ENCODE measurements around the gene PICK1.
"Not testable (repeated sequence)": the region's sequence is repeated elsewhere in the genome, so short reads cannot be mapped to it uniquely, and the experiment has no call there.

PICK1 gene

DNA sequence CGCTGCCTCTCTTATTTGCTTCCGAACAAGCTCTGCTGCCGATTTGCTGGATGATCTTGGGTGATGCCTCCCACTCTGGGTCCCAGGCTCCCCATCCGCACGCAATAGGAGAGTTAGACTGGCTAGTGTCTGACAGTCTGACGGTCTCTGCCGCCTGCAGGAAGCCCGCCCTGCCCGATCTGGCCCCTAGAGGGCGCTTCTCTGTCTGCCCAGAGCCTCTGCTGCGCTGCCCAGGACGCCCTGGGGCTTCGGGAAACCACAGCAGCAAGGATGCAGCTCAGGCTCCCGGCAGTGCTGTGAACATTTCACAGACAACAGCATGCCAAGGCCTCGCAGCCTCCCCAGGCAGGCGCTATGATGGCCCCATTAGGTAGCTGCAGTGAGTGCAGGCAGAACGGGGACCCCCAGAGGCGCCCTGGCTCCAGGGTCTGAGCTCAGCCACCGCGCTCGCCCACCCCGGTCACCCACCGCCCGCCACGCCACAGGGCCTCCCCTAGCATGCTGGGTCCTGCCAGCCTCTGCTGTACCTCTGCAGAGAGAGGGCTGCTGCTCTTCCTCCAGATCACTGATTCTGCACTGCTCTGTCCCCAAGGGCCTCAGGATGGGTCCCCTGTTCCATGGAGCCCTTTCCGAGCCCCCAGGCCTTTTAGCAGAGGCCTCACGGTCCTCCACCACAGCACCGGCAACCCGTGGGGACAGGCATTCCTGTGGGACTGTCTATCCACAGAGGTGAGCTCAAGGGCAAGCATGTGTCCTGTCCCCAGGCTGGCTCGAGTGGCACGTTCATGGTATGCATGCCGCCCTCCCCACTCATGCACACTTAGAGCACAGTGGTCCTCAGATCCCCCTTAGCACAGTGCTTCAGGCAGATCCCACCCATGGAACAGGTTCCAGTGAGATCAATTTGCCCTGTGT, 57.5 kb downstream of the PICK1 start:
- DNase-seq (ENCODE audit: low read depth in 2 of 2): peak; percentile 29 to 35

DNA sequence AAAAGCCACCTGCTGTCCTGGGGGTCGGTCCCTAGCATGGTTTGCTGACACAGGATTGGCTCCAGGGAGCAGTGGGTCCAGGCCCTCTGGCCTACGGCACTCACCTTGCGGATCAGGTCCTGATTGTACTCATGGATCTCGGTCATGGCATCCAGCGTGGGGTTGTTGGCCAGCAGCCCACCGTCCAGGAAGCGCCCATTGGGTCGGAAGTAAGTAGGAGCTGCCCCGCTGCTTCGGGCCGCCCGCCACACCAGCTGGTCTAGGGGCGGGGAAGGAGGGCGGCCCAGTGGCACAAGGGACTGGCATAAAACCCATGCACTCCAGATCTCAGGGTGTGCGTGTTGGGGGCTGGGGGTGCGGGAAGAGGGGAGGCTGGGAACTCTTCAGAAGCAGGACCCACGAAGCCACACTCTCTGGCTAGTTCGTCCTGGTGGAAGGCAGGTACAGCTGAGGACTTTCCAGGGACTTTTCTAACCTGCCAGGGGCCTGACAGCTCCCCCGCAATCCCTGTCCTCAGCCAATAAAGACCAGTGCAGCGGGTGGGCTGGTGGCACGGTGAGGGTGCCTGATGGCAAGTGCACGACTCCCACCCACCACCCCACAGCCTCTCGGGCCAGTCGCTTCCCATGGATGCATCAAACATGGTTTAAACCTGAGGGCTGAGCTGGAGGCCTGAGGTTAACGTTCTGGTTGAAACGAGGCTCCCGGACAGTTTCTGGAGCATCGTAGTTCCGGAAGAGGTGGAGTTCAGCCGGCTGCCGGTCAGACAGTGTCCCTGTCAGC, 58.4 kb downstream of the PICK1 start:
- DNase-seq (ENCODE audit: low read depth in 2 of 2): no peak

DNA sequence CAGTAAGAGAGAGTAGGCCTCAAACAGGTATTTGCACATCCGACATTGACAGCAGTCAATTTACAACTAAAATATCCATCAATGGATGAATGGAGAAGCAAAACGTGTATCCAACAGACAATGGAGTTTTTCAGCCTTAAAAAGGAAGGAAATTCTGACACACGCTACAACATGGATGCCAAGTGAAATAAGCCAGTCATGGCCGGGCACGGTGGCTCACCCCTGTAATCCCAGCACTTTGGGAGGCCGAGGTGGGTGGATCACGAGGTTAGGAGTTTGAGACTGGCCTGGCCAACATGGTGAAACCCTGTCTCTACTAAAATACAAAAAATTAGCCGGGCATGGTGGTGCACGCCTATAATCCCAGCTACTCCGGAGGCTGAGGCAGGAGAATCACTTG, 60.4 kb downstream of the PICK1 start:
- not testable (repeated sequence) for DNase-seq (ENCODE audit: low read depth in 2 of 2)

DNA sequence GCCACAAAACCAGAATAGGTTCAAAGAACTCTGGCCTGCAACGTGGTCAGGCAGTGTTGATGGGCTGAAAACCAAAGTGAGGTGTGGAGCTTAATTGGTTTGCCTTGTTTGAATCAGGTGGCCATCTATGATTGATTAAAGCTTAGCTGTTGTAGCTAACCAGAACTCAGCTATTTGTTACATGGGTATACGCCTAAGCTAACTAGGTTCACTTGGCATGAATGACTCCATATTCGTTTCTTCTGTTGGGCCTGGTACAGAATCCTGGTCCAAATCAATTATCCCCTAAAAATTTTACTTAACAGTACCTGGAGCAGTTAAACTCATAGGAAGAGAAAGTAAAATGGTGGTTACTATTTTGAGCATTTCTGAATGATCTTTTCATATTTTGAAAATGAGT, 61.0 kb downstream of the PICK1 start:
- no peak for DNase-seq (ENCODE audit: low read depth in 2 of 2)

DNA sequence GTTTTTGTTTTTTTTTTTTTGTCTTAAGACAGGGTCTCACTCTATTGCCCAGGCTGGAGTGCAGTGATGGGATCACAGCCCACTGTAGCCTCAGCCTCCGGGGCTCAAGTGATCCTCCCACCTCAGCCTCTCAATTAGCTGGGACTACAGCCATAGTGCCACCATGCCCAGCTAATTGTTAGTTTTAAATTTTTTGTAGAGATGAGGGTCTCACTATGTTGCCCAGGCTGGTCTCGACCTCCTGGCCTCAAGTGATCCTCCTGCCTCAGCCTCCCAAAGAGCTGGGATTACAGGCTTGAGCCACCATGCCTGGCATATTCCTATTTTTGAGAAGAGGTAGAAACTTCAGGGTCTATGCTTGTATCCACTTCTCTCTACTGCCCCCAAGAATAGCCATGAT, 61.5 kb downstream of the PICK1 start:
- not testable (repeated sequence) for DNase-seq (ENCODE audit: low read depth in 2 of 2)

DNA sequence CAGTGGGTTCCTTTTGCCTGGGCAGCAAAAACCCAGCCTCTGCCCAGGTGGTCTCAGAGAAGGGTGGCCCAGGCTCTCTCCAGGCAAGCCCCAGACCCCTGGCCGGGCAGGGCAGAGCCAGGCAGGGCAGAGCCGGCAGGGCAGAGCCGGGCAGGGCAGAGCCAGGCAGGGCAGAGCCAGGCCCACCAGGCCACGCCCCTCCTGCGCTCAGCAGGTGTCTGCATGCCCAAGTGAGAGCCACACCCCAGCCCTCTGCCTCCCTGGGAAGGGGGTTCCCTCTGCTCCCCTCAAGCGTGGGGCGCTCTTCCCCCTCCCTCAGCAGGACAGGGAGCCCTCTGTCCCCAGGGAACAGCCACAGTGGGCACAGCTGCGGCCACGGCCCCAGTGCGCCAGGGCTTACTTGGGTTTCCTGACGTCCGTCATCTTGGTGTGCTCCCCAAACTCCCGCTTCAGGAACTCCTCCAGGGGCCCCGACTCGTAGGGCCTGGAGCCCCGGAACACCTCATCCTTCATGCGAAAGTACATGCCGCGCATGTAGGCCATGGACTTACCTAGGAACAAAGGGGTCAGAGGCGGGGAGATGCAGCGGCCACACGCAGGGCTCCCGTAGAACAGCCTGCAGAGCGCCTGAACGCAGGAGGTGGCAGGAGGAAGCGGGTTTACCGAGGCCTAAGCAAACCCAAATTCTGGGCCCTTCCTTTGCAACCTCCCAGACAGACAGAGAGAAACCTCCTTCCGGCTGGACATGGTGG, 63.3 kb downstream of the PICK1 start:
- no peak for DNase-seq (ENCODE audit: low read depth in 2 of 2)

DNA sequence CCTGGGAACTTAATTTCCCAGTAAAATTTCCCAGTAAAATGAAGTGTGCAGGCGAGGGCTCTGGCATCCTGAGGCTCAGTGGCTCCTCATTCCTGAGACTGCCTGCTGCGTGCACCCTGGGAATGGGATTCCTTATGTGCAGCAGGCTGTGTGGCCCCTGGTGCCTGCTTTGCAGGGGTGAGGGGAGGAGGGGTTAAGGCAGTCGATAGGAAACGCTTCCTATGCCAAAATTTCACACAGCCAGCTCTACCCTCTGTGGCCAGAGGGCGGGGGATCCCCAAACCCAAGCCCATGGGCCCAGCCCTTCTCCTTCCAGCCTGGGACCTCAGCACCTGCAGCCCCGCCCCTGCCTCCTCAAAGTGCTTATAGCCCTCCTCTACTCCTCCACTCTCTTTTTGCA, 65.4 kb downstream of the PICK1 start:
- DNase-seq (ENCODE audit: low read depth in 2 of 2): no peak

DNA sequence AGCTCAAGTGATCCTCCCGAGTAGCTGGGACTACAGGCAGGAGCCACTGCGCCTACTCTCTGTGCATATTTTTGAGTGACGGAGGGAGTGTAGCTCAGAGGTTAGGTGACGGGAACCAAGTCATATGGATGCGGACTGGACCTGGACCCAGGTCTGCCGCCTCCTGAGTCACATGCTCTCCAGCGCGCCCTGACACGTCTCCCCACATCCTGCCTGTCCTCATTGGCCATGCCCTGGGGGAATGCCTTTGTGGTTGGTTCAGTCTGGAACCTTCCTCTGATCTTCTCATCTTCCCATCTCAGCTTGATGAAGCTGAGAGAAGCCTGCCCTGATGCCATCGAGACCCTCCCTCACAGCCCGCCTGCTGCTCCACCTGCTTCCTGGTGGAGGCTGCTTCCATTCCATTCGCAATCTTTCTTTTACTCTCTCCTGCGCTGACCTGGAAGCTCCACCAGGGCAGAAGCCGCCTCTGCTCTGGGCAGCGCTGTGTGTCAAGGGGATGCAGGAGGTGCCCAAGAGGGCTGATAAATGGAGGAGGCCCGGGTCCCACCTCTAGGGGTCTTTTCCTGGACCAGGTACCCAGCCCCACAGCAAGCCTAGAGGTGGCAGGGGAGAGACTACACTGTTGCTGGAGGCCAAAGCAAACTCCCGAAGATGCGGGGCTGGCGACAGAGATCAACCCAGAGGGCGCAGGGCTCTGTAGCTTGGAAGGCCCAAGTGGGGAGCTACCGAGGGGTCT, 67.2 kb downstream of the PICK1 start:
- no peak for DNase-seq (ENCODE audit: low read depth in 2 of 2)

DNA sequence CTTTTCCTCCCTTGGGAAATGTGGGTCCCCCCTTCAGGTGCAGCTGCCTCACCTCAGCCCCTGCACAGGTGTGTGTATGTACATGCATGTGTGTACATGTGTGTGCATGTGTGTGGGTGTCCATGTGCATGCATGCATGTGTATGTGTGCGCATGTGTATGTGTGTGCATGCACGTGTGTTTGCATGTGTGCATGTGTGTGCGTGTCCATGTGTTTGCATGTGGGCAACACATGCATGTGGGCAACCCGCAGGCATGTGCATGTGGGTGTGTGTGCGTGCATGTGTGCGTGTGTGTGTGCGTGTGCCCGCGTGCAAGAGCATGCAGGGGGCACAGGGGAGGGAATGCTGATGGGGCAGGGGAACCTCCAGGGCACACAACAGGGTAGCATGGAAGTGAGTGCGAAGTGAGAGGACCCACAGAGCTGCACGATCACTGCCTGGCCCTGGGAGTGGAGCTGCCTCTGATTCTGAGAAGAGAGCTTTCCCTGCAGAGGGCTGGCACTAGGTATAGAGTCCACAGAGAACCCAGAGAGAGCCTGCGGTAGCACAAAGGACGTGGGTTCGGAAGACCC, 67.9 kb downstream of the PICK1 start:
- DNase-seq (ENCODE audit: low read depth in 2 of 2): no peak
